HG03045 (cell line): ENCODE measurements around the gene LIN37.
A peak's percentile ranks its signal among the peaks of the same experiment; 100 is the strongest.

Experiments used
- ATAC-seq: cut with Tn5 transposase; IDR thresholded peaks from one replicate; pipeline ENCODE4 v1.9.1; 2021; ENCODE audit warnings: mild to moderate bottlenecking, moderate library complexity; ENCODE audit not compliant: unreplicated experiment

LIN37 gene

DNA sequence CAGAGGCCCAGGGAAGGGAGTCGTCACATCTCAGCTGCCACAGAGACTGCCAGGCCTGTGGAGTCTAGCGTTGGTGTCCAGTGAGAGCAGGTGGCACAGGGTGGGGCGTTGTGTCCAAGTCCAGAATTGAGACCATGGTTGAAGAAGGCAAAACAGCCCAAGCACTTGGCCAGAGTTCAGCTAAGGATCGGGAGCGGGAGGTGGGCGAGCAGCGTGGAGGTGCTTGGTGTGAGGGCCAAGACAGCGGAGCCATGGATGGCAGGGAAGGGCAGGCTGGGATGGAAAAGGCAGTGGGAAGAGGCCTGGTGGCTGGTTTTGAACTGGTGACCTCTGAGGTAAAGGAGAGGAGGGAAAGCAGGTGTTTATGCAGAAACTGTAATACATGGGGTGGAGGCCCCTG, 14.1 kb upstream of the LIN37 start:
- ATAC-seq: no peak

DNA sequence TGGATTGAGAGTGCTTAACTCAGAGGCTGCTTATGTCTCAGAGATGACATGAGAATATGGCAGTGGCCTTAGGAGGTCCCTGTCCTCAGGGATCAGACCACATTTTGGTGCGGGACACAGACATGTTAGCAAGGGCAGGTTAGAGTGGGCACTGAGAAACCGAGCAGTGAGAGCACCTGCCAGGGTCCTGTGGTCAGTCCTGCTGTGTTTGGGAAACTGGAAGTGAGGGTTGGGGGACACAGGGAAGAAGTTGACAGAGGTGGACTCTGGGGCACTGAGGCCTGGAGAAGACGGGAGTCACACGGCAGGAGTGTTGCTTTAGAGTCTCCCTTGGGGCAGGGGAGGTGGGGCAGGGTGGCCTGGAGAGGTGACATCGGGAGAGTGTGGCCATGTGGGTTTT, 13.5 kb upstream of the LIN37 start:
- ATAC-seq: no peak

DNA sequence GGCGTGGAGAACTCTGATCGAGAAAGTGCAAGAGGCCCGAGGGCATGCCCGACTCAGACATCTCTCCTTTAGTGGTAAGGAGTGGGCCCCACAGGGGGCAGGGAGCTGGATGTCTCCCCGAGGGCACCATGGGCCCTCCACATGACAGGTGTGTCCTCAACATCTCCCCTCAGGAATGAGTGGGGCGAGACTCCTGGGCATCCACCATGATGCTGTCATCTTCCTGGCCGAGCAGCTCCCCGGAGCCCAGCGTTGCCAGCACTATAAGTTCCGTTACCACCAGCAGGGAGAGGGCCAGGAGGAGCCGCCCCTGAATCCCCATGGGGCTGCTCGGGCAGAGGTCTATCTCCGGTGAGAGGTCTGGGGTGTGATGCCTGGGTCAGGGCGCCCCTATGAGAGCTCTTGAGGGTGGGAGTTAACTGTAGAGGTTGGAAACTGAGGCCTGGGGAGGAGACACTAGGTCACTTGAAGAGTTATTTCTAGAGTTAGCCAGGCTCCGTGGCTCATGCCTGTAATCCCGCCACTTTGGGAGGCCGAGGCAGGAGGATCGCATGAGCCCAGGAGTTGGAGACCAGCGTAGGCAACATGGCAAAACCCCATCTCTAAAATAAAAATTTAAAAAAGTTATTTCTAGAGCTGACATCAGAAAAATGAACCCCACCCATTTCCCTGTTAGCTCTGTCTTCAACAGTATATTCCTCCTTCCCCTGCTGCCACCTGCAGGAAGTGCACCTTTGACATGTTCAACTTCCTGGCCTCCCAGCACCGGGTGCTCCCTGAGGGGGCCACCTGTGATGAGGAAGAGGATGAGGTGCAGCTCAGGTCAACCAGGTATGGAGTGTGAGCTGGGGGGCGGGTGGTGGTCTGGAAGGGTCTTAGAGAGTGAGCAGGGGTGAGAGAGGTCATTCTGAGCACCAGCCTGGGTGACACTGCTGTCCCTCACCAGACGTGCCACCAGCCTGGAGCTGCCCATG, 11.2 kb upstream of the LIN37 start:
- no peak for ATAC-seq

DNA sequence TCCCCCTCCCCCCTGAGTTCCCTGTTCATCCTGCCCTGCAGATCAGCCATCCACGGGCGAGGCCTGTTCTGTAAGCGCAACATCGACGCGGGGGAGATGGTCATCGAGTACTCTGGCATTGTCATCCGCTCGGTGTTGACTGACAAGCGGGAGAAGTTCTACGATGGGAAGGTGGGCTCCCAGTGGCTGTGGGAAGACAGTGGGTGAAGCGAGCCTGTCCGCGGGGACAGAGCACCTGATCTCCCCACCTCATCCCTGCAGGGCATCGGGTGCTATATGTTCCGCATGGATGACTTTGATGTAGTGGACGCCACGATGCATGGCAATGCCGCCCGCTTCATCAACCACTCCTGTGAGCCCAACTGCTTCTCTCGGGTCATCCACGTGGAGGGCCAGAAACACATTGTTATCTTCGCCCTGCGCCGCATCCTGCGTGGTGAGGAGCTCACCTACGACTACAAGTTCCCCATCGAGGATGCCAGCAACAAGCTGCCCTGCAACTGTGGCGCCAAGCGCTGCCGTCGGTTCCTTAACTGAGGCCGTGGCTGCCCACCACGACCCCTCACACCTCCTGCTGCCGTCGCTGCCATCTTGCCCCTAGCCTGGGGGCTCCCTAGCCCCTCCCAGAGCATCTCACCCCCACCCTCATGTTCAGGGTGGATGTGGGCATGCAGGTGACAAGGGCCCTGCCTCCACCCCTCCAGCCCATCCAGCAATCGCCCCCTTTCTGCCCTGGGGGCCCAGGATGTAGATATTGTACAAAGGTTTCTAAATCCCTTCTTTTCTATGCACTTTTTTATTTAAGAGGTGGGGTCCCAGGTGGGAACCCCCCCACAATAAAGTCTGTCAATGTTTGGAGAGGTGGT, 10.1 kb upstream of the LIN37 start:
- no peak for ATAC-seq

DNA sequence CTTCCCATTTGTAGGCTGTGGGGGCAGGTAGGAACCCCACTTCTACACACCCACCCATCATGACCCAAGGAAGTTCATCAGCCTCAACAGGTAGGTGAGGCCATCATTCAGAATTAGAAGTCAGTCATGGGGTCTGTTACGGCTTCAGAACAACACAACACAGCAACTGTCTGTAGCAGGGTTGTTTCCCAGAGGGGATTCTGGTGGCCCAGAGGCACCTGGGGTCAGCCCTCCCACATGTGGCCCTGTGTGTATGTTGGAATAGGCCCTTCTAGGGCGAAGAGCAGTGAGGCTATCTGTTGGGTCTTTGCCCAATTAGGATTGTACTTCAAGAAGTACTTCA, 9.5 kb upstream of the LIN37 start:
- ATAC-seq: no peak

DNA sequence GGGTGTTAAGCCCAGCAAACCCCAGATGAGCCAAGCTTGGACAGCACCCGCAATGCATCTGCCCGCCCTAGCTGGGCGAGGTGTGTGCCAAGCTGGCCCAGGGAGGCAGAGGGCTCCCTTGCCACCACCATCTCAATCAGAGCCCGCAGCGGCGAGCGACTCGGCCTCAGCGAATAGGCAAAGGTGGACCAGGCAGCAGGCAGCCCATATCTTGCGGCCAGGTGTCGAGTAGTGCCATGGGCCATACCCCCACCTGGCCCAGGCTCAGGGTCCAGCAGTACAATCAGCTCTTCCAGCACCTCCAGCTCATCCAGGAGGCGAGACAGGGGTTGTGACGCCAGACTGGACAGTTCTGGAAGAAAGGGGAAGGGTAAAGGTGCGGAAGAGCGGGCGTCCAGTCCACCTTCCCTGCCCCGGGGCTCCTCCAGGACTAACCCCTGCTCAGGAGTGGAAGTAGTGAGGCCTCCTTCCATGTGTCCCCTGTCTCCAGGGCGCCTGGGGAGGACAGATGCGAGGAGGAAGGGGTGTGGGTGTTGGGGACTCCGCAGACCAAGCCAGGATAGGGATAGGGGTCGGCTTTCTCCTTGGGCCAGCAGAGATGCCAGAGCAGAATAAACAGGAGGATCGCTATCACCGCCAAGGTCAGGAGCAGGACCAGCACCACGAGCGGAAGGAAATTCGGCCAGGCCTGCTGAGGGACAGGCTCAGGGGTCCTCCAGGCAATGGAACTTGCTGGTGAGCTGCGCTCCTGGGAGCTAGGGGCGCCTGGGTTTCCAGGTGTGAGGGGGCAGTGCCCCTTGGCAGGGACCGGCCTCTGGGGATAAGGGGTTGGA, 8.9 kb upstream of the LIN37 start:
- no peak for ATAC-seq

DNA sequence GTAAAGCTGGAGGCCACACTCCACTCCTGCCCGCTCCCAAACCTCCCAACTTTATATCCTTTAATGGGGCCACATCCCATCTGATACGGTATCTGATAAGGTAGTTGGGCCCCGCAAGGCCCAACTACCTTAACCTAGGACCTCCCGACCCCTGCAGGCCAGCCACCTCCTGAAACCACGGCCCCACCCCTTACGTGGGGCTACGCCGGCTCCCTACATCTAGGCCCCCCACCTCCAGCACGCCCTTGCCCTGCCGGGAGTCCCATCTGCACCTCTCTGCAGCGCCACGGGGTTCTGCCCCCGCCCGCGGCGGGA, 8.3 kb upstream of the LIN37 start:
- ATAC-seq: no peak

DNA sequence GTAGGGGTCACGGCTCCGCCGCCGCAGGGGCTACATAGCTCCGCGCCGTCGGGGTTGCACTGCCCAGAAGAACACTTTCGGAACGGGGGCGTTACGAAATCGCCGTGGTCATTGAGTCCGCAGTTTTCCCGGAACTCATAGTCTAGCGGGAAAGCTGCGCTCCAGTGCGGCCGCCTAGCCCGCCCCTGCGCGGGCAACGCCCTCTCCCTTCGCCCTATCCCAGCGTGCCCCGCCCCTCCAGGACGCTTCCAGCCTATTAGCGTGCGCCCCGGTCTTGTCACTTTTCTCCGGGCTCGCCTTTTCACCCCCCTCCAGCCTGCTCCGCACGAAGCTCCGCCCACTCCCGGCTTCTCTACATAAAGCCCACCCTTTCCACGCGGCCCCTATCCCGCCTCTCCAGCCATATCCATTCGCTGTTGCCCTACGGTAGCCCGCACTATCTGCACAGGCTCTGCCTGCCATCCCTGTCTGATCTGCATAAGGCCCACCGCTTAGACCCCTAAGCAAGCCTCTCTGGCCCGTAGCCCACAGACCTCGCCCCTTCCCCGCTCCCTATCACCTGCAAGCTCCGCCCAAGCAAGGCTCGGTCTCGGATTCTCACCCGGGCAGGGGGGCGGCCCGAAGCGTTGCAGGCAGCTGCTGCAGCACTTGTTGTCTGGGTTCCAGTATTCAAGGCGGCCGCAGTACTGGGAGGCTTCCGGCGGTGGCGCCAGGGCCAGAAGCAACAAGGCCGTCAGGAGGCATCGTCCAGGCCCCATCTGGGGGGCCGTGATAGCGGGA, 7.8 kb upstream of the LIN37 start:
- ATAC-seq: peak; percentile 61

DNA sequence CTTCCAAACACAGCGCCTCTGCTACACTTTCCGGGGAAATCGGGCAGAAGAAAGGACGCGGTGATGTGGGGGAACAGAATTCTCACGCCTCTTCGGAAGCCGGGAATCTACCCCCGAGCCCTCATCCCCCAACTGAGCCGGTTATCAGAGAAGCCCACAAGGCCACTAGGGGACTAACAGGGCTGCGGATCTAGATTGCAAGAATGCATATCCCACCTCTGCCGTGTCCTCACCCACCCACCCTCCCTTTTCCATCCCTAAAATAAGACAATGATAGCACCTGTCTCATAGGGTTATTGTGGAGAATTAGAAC, 7.2 kb upstream of the LIN37 start:
- no peak for ATAC-seq

DNA sequence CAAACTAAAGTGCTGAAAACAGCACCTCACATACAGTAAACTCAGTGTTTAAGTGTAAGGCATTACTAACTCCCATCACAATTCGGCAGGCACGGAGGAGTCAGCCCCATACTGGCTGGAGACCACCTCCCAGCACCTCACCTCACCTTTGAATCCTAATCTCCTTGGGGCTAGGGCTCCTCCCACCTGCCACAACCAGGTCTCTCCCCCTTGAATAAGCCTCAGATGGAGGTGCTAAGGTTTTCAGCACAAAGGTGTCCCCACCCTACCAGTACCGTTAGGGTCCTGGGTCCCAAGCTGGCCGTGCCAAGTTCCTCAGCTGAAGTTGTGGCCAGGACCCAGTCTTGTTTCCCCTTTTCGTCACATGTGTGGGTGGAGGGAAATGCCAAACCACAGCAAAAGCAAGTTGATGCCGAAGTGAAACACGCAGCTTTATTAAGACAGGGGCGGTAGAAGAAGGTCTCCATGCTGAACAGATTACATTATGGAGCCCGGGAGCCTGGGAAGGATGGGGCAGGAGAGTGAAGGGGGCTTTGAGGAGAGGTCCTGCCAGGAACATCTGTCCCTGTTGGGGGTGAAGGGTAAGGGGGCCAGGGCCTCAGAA, 6.2 kb upstream of the LIN37 start, which contains the start of gene IGFLR1:
IGFLR1 (minus strand) TSS at position 332 of the 604 bp plus-strand sequence. CDS start 1,272 bp downstream, outside the sequence.
- ATAC-seq: no peak

DNA sequence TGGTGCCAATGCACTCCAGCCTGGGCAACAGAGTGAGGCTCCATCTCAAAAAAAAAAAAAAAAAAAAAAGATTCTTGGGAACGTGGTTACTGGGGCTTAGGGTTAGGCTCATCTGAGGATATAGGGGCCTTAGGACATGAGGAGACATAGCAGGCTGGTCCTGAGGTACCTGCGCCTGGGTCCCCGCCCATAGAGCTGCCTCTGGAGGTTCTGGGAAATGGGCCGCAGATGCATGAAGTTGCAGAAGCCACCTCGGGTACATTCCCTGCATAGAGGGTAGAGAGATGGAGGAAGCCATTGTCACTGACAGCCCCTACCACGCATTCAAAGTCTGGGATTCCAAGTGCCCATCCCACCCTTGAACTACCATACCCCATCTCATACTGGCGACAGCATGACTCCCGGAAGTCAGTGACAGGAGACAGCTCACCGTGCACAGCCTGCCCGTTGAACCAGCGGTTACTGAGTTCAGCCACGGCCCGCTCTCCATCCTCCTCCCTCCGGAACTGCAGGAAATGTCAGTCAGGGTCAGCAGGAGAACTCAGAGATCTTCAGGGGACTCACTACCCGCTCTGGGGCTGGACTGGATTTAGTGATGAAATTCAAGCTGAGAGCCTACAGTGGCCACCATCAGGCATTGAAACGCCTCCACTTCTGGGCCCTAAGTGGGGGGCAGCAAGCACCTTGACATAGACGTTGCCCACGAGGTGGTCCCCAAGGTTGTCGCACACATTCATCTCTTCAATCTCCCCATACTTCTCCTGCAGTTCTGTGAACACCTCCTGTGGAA, 4.5 kb upstream of the LIN37 start:
- ATAC-seq: no peak

DNA sequence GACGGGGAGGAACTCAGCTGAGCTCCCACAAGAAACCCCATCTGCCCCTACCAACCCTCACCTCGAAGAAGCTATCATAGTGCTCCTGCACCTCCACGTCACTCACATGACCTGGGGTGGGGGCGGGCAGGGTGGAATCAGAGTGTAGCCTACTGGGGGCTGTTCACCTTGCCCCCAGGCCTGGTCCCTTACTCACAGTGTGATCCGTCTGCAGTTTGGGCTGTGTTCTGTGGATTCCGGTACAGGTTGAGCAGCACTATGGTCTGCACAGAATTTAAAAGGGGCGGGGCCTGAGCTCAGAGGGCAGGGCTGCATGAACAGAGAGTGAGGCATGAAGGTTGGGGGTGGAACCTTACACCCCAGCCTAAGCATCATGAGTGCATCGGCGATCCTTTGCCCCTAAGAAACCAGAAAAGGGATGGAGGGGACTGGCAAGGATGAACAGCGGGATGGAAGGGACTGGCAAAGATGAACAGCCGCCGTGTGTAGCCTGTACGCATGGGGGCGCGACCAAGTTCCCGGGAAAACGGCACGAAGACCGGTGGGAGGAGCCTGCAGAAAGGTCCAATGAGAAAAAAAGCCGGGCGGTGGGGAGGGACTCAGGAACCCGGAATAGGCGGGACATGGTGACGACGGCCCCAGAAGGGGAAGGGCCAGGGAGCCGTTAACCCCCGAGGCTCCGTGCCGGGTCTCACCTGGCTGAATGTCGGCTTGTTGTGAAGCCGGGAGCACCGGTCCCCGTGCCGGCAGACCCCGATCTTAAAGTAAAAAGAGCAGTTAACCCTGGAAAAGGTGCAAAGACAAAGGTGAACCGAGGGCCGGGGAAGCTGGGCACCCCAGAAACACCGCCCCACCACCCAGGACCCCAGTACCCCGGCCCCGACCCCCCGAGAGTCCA, 3.7 kb upstream of the LIN37 start:
- peak; percentile 39 for ATAC-seq

DNA sequence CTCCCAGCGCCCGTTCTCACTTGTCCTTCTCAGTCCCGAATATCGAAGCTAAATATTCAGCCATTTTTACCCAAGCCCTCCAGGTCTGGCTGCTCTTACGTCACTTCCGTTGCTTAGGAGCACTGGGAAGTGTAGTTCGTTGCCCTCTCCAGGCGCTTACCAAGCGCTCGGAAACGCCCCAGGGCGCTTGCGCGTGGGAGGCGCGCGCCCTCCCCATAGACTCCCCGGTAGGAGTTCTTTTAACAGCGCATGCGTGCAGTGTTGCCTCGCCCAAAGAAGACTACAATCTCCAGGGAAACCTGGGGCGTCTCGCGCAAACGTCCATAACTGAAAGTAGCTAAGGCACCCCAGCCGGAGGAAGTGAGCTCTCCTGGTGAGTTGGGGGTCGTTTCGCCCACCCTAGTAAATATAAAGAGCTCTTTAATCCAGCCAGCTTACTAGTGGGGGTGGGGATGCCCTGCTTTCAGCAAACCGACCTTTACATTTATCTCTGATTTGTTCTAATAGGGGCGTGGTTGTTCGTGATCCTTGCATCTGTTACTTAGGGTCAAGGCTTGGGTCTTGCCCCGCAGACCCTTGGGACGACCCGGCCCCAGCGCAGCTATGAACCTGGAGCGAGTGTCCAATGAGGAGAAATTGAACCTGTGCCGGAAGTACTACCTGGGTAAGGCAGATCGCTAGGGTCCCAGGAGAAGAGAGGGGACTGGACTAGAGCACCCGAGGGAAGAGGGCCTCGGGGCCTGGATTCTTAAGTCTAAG, 2.9 kb upstream of the LIN37 start, which contains the start of the genes PSENEN and U2AF1L4:
PSENEN (plus strand) TSS at position 324 of the 759 bp plus-strand sequence; CDS start at position 604, 280 bp downstream.
U2AF1L4 (minus strand) TSS at position 91 of the 759 bp plus-strand sequence; CDS start at position 64, 27 bp downstream.
- ATAC-seq: peak; percentile 41

DNA sequence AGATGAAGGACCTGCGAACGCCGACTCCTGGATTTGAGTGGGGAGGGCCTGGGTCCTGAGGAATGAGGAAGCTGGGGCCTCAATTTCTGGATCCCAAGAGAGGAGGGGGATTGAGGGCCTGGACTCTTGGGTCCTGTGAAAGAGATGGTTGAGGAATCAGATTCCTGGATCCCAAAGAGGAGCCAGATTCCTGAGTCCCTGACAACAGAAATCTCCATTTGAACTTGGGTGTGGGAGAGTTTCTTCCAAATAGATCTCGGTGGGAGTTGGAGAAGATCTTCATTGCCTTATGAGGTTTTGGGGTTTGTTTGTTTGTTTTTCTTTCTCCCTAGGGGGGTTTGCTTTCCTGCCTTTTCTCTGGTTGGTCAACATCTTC, 2.3 kb upstream of the LIN37 start:
- ATAC-seq: no peak

DNA sequence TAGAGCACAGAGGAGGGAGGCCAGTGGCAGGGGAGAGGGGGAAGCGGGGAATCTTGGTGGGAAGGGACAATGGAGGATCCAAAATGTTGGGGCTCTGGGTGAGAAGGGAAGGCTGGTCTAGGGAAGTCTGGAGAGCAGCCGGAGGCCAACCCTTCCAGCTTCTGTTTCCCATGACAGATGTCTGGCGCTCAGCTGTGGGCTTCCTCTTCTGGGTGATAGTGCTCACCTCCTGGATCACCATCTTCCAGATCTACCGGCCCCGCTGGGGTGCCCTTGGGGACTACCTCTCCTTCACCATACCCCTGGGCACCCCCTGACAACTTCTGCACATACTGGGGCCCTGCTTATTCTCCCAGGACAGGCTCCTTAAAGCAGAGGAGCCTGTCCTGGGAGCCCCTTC, 1.8 kb upstream of the LIN37 start:
- ATAC-seq: no peak

DNA sequence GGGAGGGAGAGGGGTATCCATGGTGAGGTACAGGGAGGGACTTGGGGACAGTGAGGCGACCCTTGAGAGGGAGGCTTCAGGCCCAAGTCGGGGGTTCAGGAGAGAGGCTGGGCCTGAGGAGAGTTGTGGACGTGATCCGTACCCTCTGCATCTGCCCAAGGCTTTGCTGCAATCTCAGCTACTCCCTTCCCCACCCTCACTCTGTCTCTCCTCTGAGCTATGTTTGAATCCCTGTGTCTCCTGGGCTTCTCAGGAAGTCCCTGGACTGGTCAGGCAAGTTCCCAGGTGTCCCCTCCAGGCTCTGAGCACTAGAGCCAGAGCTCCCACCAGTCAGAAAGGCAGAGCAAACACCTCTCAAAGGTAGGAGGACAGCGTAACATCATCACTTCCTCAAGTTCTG, 1.8 kb downstream of the LIN37 start:
- ATAC-seq: no peak
